A673 (cell line): ENCODE data around the gene DLG2. TPM values are rescaled to one million over a fixed set of nuclear protein-coding genes. Genes with fewer than 3 reads are reported as not detected.

Experiments used
- BruUV-seq: library from RNA; stranded (reverse); fragments of 400-500 nt; replicated peaks from 2 replicates; lab custom pipeline; 2021; lab: Mats Ljungman, UMichigan
- CTCF ChIA-PET: fragments of 300-600 bp; sonication (Branson Sonifier 250); formaldehyde crosslinking; loops from one replicate; lab custom pipeline; 2022; ENCODE audit warnings: antibody characterized with exemption; lab: Charles Lee
- POLR2A ChIA-PET: fragments of 300-600 bp; sonication (Branson Sonifier 250); formaldehyde crosslinking; loops from one replicate; lab custom pipeline; 2022; ENCODE audit warnings: antibody characterized with exemption; ENCODE audit not compliant: low non-redundant PET; lab: Charles Lee
- DNase-seq: peaks from one replicate; pipeline ENCODE4 v3.0.0-alpha.2; 2015; ENCODE audit warnings: low spot score
- H3K27ac ChIP-seq: fragments of 200-600 bp; sonication (generic); 2 replicates; pipeline ENCODE4 v1.5.1; 2016; ENCODE audit warnings: mixed run types, low read depth, mild to moderate bottlenecking, mixed read lengths, antibody characterized with exemption, low read length; ENCODE audit not compliant: poor library complexity, severe bottlenecking
- H3K27me3 ChIP-seq: fragments of 200-600 bp; sonication (generic); replicated peaks from 2 replicates; pipeline ENCODE4 v1.6.1; 2017; ENCODE audit warnings: mixed run types, low read depth, mild to moderate bottlenecking, mixed read lengths, antibody characterized with exemption, low read length; ENCODE audit not compliant: insufficient read depth, poor library complexity
- H3K36me3 ChIP-seq: fragments of 200-600 bp; sonication (generic); 2 replicates; pipeline ENCODE4 v1.6.1; 2016; ENCODE audit warnings: mixed run types, mild to moderate bottlenecking, mixed read lengths, antibody characterized with exemption, low read length; ENCODE audit not compliant: insufficient read depth, poor library complexity, severe bottlenecking
- H3K4me1 ChIP-seq: fragments of 200-600 bp; sonication (generic); 2 replicates; pipeline ENCODE4 v1.6.1; 2017; ENCODE audit warnings: mixed run types, mild to moderate bottlenecking, mixed read lengths, antibody characterized with exemption, low read length; ENCODE audit not compliant: insufficient read depth, poor library complexity, severe bottlenecking
- H3K4me3 ChIP-seq: fragments of 200-600 bp; sonication (generic); 2 replicates; pipeline ENCODE4 v1.5.1; 2016; ENCODE audit warnings: low read depth, mixed run types, mild to moderate bottlenecking, mixed read lengths, low read length; ENCODE audit not compliant: poor library complexity, severe bottlenecking
- H3K9me3 ChIP-seq: fragments of 200-600 bp; sonication (generic); 2 replicates; pipeline ENCODE4 v1.6.1; 2016; ENCODE audit warnings: mixed run types, low read depth, mild to moderate bottlenecking, mixed read lengths, antibody characterized with exemption, low read length; ENCODE audit not compliant: poor library complexity, severe bottlenecking
- EZH2 ChIP-seq: fragments of 200-600 bp; sonication (generic); IDR thresholded peaks from 2 replicates; pipeline ENCODE4 v1.6.1; 2017; ENCODE audit warnings: borderline replicate concordance, low read depth, mild to moderate bottlenecking, mixed read lengths, antibody characterized with exemption, low read length; ENCODE audit not compliant: poor library complexity, severe bottlenecking
- intact Hi-C: fragments of 100-400 bp; cut with micrococcal nuclease; formaldehyde crosslinking; loops from one replicate; pipeline ENCODE4 v1.10.0; 2022; ENCODE audit not compliant: unreplicated experiment
- total RNA-seq: library from RNA; stranded (reverse); gene quantifications from 2 replicates; pipeline ENCODE4 v1.2.3, GENCODE V29; 2021
- TF ChIP-seq, protein P1 (sequence below): fragments of 300-800, 200-600 bp; sonication (generic); conservative IDR thresholded peaks from 2 replicates; pipeline ENCODE4 v1.5.1; 2017; ENCODE audit warnings: low read depth, mild to moderate bottlenecking, antibody characterized with exemption, low read length, moderate library complexity, mixed read lengths

DLG2 gene
- total RNA-seq, 1 experiment from 2014 or later: 277 TPM

DNA sequence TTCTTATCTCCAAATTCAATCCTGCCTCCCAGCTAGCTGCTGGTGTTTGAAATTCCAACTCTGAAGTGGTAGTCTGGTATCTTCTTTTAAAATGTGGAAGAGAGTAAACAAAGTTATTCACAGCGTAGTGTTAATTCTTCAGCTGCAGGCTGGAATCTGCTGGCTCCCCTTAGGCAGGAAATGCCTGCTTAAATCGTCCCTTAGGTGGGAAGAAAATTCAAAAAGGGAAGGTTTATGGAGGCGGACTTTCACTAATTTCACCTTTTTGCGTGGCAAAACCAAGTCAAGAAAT is 1901.9 kb downstream of the DLG2 start:
- no TSS peak for BruUV-seq
- H3K9me3 ChIP-seq: no peaks in the 10 kb centered on the region
- peaks cover 39% of the 10 kb centered on the region for H3K36me3 ChIP-seq
- intact Hi-C loops: loop anchor here (2.0 to 10.0 kb wide), 2 partner anchors 202 to 820 kb away; partner anchors contain the start of genes DDIAS and PRCP
- ChIA-PET POLR2A (interaction anchor here (0.7 kb wide), 1 partner anchor 70 kb away, joined by 5 read pairs; no protein-coding TSS in a partner anchor), CTCF (interaction anchor here (0.6 to 2.5 kb wide), 3 partner anchors 91 to 432 kb away, joined by 3 to 28 read pairs (median 3); no protein-coding TSS in a partner anchor)
- peaks cover 100% of the 10 kb centered on the region for H3K4me1 ChIP-seq
- H3K27ac ChIP-seq: peak overlapping the region; percentile 86
- peak; percentile 62 for DNase-seq
- H3K27me3 ChIP-seq: no peaks in the 10 kb centered on the region
- H3K4me3 ChIP-seq: peak overlapping the region; percentile 32
- TF ChIP-seq, protein P1, sequence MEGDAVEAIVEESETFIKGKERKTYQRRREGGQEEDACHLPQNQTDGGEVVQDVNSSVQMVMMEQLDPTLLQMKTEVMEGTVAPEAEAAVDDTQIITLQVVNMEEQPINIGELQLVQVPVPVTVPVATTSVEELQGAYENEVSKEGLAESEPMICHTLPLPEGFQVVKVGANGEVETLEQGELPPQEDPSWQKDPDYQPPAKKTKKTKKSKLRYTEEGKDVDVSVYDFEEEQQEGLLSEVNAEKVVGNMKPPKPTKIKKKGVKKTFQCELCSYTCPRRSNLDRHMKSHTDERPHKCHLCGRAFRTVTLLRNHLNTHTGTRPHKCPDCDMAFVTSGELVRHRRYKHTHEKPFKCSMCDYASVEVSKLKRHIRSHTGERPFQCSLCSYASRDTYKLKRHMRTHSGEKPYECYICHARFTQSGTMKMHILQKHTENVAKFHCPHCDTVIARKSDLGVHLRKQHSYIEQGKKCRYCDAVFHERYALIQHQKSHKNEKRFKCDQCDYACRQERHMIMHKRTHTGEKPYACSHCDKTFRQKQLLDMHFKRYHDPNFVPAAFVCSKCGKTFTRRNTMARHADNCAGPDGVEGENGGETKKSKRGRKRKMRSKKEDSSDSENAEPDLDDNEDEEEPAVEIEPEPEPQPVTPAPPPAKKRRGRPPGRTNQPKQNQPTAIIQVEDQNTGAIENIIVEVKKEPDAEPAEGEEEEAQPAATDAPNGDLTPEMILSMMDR: no peak

DNA sequence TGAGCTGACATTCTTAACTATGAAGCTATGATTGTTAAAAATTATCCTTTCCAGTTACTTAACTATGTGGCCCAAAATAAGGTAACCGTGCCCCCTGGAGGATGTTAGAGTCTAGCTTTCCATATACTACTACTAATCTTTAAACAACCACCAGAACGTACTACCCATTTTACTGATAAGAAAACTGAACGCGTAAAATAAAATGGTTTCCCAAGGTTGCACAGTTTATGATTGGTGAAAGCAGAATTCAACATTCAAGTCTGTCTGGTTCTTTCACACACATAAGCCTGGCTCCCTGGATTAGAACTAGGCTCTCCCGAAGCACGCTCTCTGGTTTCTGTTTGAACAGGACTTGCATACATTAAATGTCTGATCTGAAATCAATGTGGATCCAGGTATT is 1903.1 kb downstream of the DLG2 start:
- Histone ChIP-seq H3K27ac (peak overlapping the region; percentile 86), H3K9me3 (no peaks in the 10 kb centered on the region), H3K27me3 (no peaks in the 10 kb centered on the region), H3K36me3 (peaks cover 37% of the 10 kb centered on the region), H3K4me3 (peak overlapping the region; percentile 32), H3K4me1 (peaks cover 98% of the 10 kb centered on the region)
- TF ChIP-seq EZH2: no peak
- TF ChIP-seq, protein P1: peak; percentile 71
- TSS peak; percentile 13 for BruUV-seq
- DNase-seq: peak; percentile 90
- CTCF ChIA-PET: interaction anchor here (0.5 to 2.5 kb wide), 6 partner anchors 9 to 437 kb away, joined by 3 to 28 read pairs (median 6); no protein-coding TSS in a partner anchor
- intact Hi-C loops: loop anchor here (2.0 to 10.0 kb wide), 3 partner anchors 201 to 819 kb away; partner anchors contain the start of genes DDIAS and PRCP
- POLR2A ChIA-PET: interaction anchor here (0.6 to 1.0 kb wide), 3 partner anchors 24 to 636 kb away, joined by 3 to 6 read pairs (median 4); no protein-coding TSS in a partner anchor

DNA sequence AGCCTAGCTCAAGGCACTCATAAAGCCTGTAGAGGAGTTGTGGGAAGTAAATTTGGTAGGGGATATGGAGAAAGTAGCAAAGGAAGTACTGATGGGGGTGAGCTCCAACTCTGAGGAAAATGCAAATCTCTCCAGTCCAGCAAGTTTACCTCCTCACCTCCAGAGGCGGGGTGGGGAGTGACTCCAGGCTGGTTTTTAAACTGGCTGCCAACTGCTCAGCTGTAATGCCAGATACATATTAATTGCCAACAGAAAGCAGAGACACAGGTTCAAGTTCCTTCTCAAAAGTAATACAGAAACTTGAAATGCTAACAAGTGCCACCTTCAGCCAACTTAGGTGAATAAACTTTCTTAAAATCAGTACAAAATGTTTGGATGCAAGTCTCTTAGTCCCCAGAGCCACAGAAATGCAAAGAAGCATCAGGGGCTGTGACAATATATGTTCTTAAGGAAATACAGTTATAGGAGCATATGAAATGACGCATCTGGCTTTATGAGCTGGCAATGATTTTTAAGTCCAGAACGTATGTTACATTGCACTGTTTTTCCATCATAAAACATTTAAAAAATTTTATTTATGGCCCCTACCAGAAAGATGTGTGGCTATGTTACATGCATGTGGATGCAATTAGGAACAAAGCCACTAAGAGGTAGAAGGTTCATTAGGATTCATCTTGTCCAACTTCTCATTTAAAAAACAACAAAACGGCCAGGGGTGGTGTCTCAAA is 1904.6 kb downstream of the DLG2 start:
- intact Hi-C loops: loop anchor here (5.0 to 10.0 kb wide), 2 partner anchors 430 to 818 kb away; partner anchors contain the start of genes DDIAS and PRCP
- Histone ChIP-seq H3K36me3 (peaks cover 47% of the 10 kb centered on the region), H3K9me3 (no peaks in the 10 kb centered on the region), H3K4me3 (peak overlapping the region; percentile 3), H3K27me3 (no peaks in the 10 kb centered on the region), H3K4me1 (peaks cover 95% of the 10 kb centered on the region), H3K27ac (peak overlapping the region; percentile 68)
- DNase-seq: no peak
- no TSS peak for BruUV-seq
- ChIA-PET POLR2A (no interaction called here), CTCF (interaction anchor here (2.5 kb wide), 1 partner anchor 430 kb away, joined by 28 read pairs; no protein-coding TSS in a partner anchor)
- TF ChIP-seq, protein P1: no peak
- no peak for TF ChIP-seq EZH2
